GM12878 (cell line): ENCODE measurements around the gene SFXN1.

Experiments
- GABPA ChIP-seq: IDR thresholded peaks from 2 replicates; pipeline ENCODE4 v1.6.1; 2014; ENCODE audit warnings: antibody characterized with exemption, low read depth, mild to moderate bottlenecking, inconsistent platforms
- POLR2A ChIP-seq: IDR thresholded peaks from 2 replicates; pipeline ENCODE4 v1.6.1; 2011; ENCODE audit warnings: low read depth, mild to moderate bottlenecking, low read length
- ZNF274 ChIP-seq: IDR thresholded peaks from one replicate; pipeline ENCODE4 v1.8.0; 2011; ENCODE audit not compliant: insufficient read length, insufficient read depth
- TF ChIP-seq, protein P1 (sequence below): IDR thresholded peaks from 2 replicates; pipeline ENCODE4 v1.6.1; 2011; ENCODE audit warnings: low read depth, low read length, improper control_type of control experiment, borderline replicate concordance

DNA sequence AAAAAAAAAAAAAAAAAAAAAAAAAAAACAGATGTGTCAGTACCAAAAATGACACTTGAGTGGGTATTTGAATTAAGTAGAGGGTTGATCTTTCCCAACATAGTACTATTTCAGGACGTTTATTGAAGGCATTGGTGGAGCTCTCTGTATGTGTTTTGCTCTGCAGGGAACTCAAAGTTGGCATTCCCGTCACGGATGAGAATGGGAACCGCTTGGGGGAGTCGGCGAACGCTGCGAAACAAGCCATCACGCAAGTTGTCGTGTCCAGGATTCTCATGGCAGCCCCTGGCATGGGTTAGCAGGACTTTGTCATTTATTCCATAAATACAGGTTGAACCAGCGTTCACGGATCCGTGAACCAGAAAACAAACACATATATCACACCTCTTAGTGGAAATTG, 34.9 kb downstream of the SFXN1 start:
- TF ChIP-seq GABPA: no peak
- no peak for TF ChIP-seq POLR2A
- TF ChIP-seq, protein P1, sequence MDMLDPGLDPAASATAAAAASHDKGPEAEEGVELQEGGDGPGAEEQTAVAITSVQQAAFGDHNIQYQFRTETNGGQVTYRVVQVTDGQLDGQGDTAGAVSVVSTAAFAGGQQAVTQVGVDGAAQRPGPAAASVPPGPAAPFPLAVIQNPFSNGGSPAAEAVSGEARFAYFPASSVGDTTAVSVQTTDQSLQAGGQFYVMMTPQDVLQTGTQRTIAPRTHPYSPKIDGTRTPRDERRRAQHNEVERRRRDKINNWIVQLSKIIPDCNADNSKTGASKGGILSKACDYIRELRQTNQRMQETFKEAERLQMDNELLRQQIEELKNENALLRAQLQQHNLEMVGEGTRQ: no peak
- no peak for TF ChIP-seq ZNF274
